Measurements from ENCODE around the gene LRG1. TPM values are rescaled to one million over a fixed set of nuclear protein-coding genes. Genes with fewer than 3 reads are reported as not detected.

The LRG1 gene
- total and polyA plus RNA-seq, 10 of the 15 experiments (the other 5 are each of a cell fraction or from before 2014, with no cell fraction given) = 0.29 to 4.7 (median 0.58) TPM

- CTCF ChIA-PET = no interaction called here
- Histone ChIP-seq H3K9me3 (replicated peaks; ENCODE audit: control insufficient read depth, insufficient read depth, low read length) (peaks cover 2% of the 10 kb centered on the region; the same call in 2 of the 3 replicates), H3K36me3 (ENCODE audit: control insufficient read depth in 2 of 2, insufficient read depth in 2 of 2, low read length in 1 of 2) (no peaks in the 10 kb centered on the region), H3K4me2 (ENCODE audit: control insufficient read depth, insufficient read depth) (no peak overlapping the region), H3K4me3 (no peak overlapping the region), H3K4me1 (ENCODE audit: control insufficient read depth, insufficient read depth, low read length) (peaks cover 9% of the 10 kb centered on the region), H3K27me3 (replicated peaks in 1 of 2; ENCODE audit: control insufficient read depth in 2 of 2, insufficient read depth in 2 of 2, low read length in 1 of 2) (no peaks in the 10 kb centered on the region), H2AFZ (ENCODE audit: control insufficient read depth, low read depth, low read length) (no peak overlapping the region), H4K20me1 (ENCODE audit: control insufficient read depth, insufficient read depth) (no peaks in the 10 kb centered on the region), H3K27ac (ENCODE audit: control insufficient read depth, insufficient read depth) (no peak overlapping the region), H3K9ac (ENCODE audit: control insufficient read depth, insufficient read depth, low read length) (no peak overlapping the region), H3K79me2 (ENCODE audit: control insufficient read depth, insufficient read depth, low read length) (no peaks in the 10 kb centered on the region)
- ATAC-seq (no peak), FAIRE-seq (no peak), DNase-seq (ENCODE audit: low read depth, low spot score) (no peak)
- RAD21 ChIA-PET (ENCODE audit: unreplicated experiment) = no interaction called here
- WGBS (ENCODE audit: insufficient coverage, insufficient replicate concordance, low lambda C conversion rate, missing lambda C conversion rate) = 88% methylated on average over 25 of the region's 87 CpGs
- in situ Hi-C loops (cut with MboI) = no loop called here
- intact Hi-C loops (cut with micrococcal nuclease; ENCODE audit: unreplicated experiment) = no loop called here
- TF ChIP-seq E2F4 (IDR thresholded peaks at IDR 0.05; ENCODE audit: low read depth, low read length) = no peak
- TF ChIP-seq MXI1 (IDR thresholded peaks at IDR 0.05; ENCODE audit: low read depth, low read length) = no peak
- no peak for TF ChIP-seq SP1 (IDR thresholded peaks at IDR 0.05; ENCODE audit: low read depth, low read length)
- TF ChIP-seq BHLHE40 (IDR thresholded peaks at IDR 0.05; ENCODE audit: borderline replicate concordance in 1 of 2, low read depth in 2 of 2, low read length in 1 of 2) = no peak
- no peak for TF ChIP-seq STAT1 (conservative IDR thresholded peaks at IDR 0.05)
- TF ChIP-seq WRNIP1 (IDR thresholded peaks at IDR 0.05; ENCODE audit: borderline replicate concordance, low read depth, low read length) = no peak
- no peak for TF ChIP-seq FOXK2 (IDR thresholded peaks at IDR 0.05)
- TF ChIP-seq RELA (IDR thresholded peaks at IDR 0.05; ENCODE audit: borderline replicate concordance, partially characterized antibody) = no peak
- TF ChIP-seq NRF1 (conservative IDR thresholded peaks at IDR 0.05; ENCODE audit: low read depth, low read length) = no peak
- no peak for TF ChIP-seq CBFB (IDR thresholded peaks at IDR 0.05; ENCODE audit: low read depth)
- POLR2A ChIA-PET = no interaction called here
- SMC1A ChIA-PET (ENCODE audit: uncharacterized antibody, unreplicated experiment) = no interaction called here
- no TSS peak for BruUV-seq (replicated peaks)
Measured at GRCh38 chr19:4543842-4544647, 4.2 kb upstream of the LRG1 start.
